Measurements from ENCODE around the gene COQ7. TPM values are rescaled to one million over a fixed set of nuclear protein-coding genes. Genes with fewer than 3 reads are reported as not detected.
A peak's percentile ranks its signal among the peaks of the same experiment; 100 is the strongest.

COQ7 gene
- total RNA-seq, 1 experiment from 2014 or later = 9.5 TPM

GRCh38 chr16:19113577-19114358 is 46.4 kb downstream of the COQ7 start, which contains the start of gene ITPRIPL2:
ITPRIPL2 (plus strand) TSS chr16:19113964; CDS start chr16:19114462, 498 bp downstream.
- peak; percentile 89 for DNase-seq
- peaks cover 21% of the 10 kb centered on the region for H3K27me3 ChIP-seq (ENCODE audit: control insufficient read depth, insufficient read depth, low read length)
- H3K36me3 ChIP-seq (replicated peaks; ENCODE audit: control insufficient read depth, insufficient read depth, low read length) = no peaks in the 10 kb centered on the region
- H3K4me3 ChIP-seq (ENCODE audit: insufficient read depth, low read depth, low read length) = peak within 1 kb of the TSS; percentile 45

- peak overlapping the region; percentile 45 for H3K4me3 ChIP-seq (ENCODE audit: insufficient read depth, low read depth, low read length)
- peak; percentile 83 for DNase-seq
- peaks cover 21% of the 10 kb centered on the region for H3K27me3 ChIP-seq (ENCODE audit: control insufficient read depth, insufficient read depth, low read length)
- H3K36me3 ChIP-seq (replicated peaks; ENCODE audit: control insufficient read depth, insufficient read depth, low read length) = no peaks in the 10 kb centered on the region
Observed at GRCh38 chr16:19114359-19115147, 47.1 kb downstream of the COQ7 start.

- H3K27me3 ChIP-seq (ENCODE audit: control insufficient read depth, insufficient read depth, low read length) = peaks cover 21% of the 10 kb centered on the region
- no peak overlapping the region; the same call in 1 of the 2 replicates for H3K4me3 ChIP-seq (ENCODE audit: insufficient read depth, low read depth, low read length)
- peak; percentile 88 for DNase-seq
- no peaks in the 10 kb centered on the region for H3K36me3 ChIP-seq (replicated peaks; ENCODE audit: control insufficient read depth, insufficient read depth, low read length)
Observed at GRCh38 chr16:19115148-19116021, 48.0 kb downstream of the COQ7 start.

GRCh38 chr16:19116711-19117449 is 49.5 kb downstream of the COQ7 start:
- no peak overlapping the region for H3K4me3 ChIP-seq (ENCODE audit: insufficient read depth, low read depth, low read length)
- DNase-seq = no peak

GRCh38 chr16:19118938-19119431 is 51.6 kb downstream of the COQ7 start:
- Histone ChIP-seq H3K27me3 (ENCODE audit: control insufficient read depth, insufficient read depth, low read length) (peaks cover 14% of the 10 kb centered on the region), H3K36me3 (replicated peaks; ENCODE audit: control insufficient read depth, insufficient read depth, low read length) (no peaks in the 10 kb centered on the region), H3K4me3 (ENCODE audit: insufficient read depth, low read depth, low read length) (no peak overlapping the region)
- no peak for DNase-seq

More at GRCh38 chr16:19116711-19117449, 49.5 kb downstream of the COQ7 start:
- peaks cover 21% of the 10 kb centered on the region for H3K27me3 ChIP-seq (ENCODE audit: control insufficient read depth, insufficient read depth, low read length)
- H3K36me3 ChIP-seq (replicated peaks; ENCODE audit: control insufficient read depth, insufficient read depth, low read length) = no peaks in the 10 kb centered on the region

GRCh38 chr16:19119564-19119963 is 52.1 kb downstream of the COQ7 start:
- Histone ChIP-seq H3K27me3 (ENCODE audit: control insufficient read depth, insufficient read depth, low read length) (peaks cover 9% of the 10 kb centered on the region), H3K4me3 (ENCODE audit: insufficient read depth, low read depth, low read length) (no peak overlapping the region), H3K36me3 (replicated peaks; ENCODE audit: control insufficient read depth, insufficient read depth, low read length) (no peaks in the 10 kb centered on the region)
- DNase-seq = no peak

- Histone ChIP-seq H3K4me3 (ENCODE audit: insufficient read depth, low read depth, low read length) (no peak overlapping the region), H3K27me3 (ENCODE audit: control insufficient read depth, insufficient read depth, low read length) (no peaks in the 10 kb centered on the region), H3K36me3 (replicated peaks; ENCODE audit: control insufficient read depth, insufficient read depth, low read length) (no peaks in the 10 kb centered on the region)
- DNase-seq = no peak
Observed at GRCh38 chr16:19123535-19124178, 56.2 kb downstream of the COQ7 start.

- no peak for DNase-seq
Observed at GRCh38 chr16:19126300-19126699, 58.9 kb downstream of the COQ7 start.

GRCh38 chr16:19127205-19127604 is 59.8 kb downstream of the COQ7 start:
- DNase-seq = no peak
- Histone ChIP-seq H3K4me3 (ENCODE audit: insufficient read depth, low read depth, low read length) (no peak overlapping the region), H3K27me3 (ENCODE audit: control insufficient read depth, insufficient read depth, low read length) (no peaks in the 10 kb centered on the region), H3K36me3 (replicated peaks; ENCODE audit: control insufficient read depth, insufficient read depth, low read length) (no peaks in the 10 kb centered on the region)

More at GRCh38 chr16:19126300-19126699, 58.9 kb downstream of the COQ7 start:
- no peaks in the 10 kb centered on the region for H3K27me3 ChIP-seq (ENCODE audit: control insufficient read depth, insufficient read depth, low read length)
- H3K4me3 ChIP-seq (ENCODE audit: insufficient read depth, low read depth, low read length) = no peak overlapping the region
- no peaks in the 10 kb centered on the region for H3K36me3 ChIP-seq (replicated peaks; ENCODE audit: control insufficient read depth, insufficient read depth, low read length)

- DNase-seq = no peak
Observed at GRCh38 chr16:19127674-19128131, 60.3 kb downstream of the COQ7 start.

GRCh38 chr16:19128454-19129200 is 61.2 kb downstream of the COQ7 start:
- Histone ChIP-seq H3K4me3 (ENCODE audit: insufficient read depth, low read depth, low read length) (no peak overlapping the region), H3K27me3 (ENCODE audit: control insufficient read depth, insufficient read depth, low read length) (no peaks in the 10 kb centered on the region), H3K36me3 (replicated peaks; ENCODE audit: control insufficient read depth, insufficient read depth, low read length) (no peaks in the 10 kb centered on the region)
- DNase-seq = no peak

More at GRCh38 chr16:19127674-19128131, 60.3 kb downstream of the COQ7 start:
- Histone ChIP-seq H3K4me3 (ENCODE audit: insufficient read depth, low read depth, low read length) (no peak overlapping the region), H3K27me3 (ENCODE audit: control insufficient read depth, insufficient read depth, low read length) (no peaks in the 10 kb centered on the region), H3K36me3 (replicated peaks; ENCODE audit: control insufficient read depth, insufficient read depth, low read length) (no peaks in the 10 kb centered on the region)
